RWPE2 (cell line): ENCODE results near the gene PCDH1.

Source experiments
- ATAC-seq: fragments of 200-7000 bp; cut with Tn5 transposase; 3 replicates; pipeline ENCODE4 v1.9.1; 2021; ENCODE audit warnings: low read depth
- DNase-seq: peaks from one replicate; pipeline ENCODE4 v3.0.0-alpha.2; 2020; ENCODE audit warnings: low spot score
- H3K27ac ChIP-seq: fragments of 450-650 bp; 2 replicates; pipeline ENCODE4 v1.5.1; 2017; ENCODE audit warnings: mild to moderate bottlenecking; ENCODE audit not compliant: poor library complexity, severe bottlenecking
- H3K27me3 ChIP-seq: fragments of 250-450 bp; sonication (Bioruptor Pico); 2 replicates; pipeline ENCODE4 v1.5.1; 2021; ENCODE audit warnings: mild to moderate bottlenecking, moderate library complexity; ENCODE audit not compliant: insufficient read depth, poor library complexity, severe bottlenecking
- H3K36me3 ChIP-seq: fragments of 250-450 bp; sonication (Bioruptor Pico); 2 replicates; pipeline ENCODE4 v1.5.1; 2020; ENCODE audit warnings: low read depth, mild to moderate bottlenecking, moderate library complexity
- H3K4me1 ChIP-seq: fragments of 250-450 bp; sonication (Bioruptor Pico); 2 replicates; pipeline ENCODE4 v1.5.1; 2021; ENCODE audit warnings: mild to moderate bottlenecking, moderate library complexity; ENCODE audit not compliant: insufficient read depth, poor library complexity, severe bottlenecking
- H3K4me3 ChIP-seq: fragments of 250-450 bp; sonication (Bioruptor Pico); 2 replicates; pipeline ENCODE4 v1.5.1; 2021; ENCODE audit warnings: mild to moderate bottlenecking, moderate library complexity; ENCODE audit not compliant: severe bottlenecking
- H3K9me3 ChIP-seq: fragments of 250-450 bp; sonication (Bioruptor Pico); 2 replicates; pipeline ENCODE4 v1.5.1; 2021; ENCODE audit warnings: mild to moderate bottlenecking, moderate library complexity; ENCODE audit not compliant: severe bottlenecking
- CTCF ChIP-seq: fragments of 450-650 bp; IDR thresholded peaks from one replicate; pipeline ENCODE4 v1.5.1; 2017; ENCODE audit warnings: mild to moderate bottlenecking, moderate library complexity; ENCODE audit not compliant: poor library complexity, severe bottlenecking

Gene PCDH1

GRCh38 chr5:141866096-141866495, 12.1 kb downstream of the PCDH1 start:
- DNase-seq (peak; percentile 90), ATAC-seq (peak; percentile 74)
- no peak for TF ChIP-seq CTCF
- H3K4me1 ChIP-seq, result peaks cover 24% of the 10 kb centered on the region
- peaks cover 41% of the 10 kb centered on the region for H3K36me3 ChIP-seq
- H3K27me3 ChIP-seq, result no peaks in the 10 kb centered on the region
- no peak overlapping the region for H3K4me3 ChIP-seq
- H3K9me3 ChIP-seq, result no peaks in the 10 kb centered on the region
- peak overlapping the region; percentile 3 for H3K27ac ChIP-seq

DNA sequence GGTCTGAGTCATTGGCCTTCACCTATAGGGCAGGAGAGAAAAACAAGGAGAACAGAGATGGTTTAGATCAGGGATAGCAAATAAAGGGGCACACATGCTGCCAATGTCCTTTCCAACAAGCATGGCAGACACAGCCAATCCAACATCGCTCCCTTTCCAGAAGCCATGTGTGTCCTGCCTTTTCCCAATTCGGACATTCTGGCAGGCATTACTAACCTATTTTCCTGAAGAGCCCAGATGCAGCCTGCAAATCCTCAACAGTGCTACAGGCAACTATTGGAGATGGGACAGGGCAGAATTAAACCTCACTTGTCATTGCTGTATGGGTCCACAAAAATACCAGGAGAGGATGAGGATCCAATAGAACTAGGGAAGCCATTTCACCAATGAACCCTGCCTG, 12.8 kb downstream of the PCDH1 start:
- peaks cover 17% of the 10 kb centered on the region for H3K4me1 ChIP-seq
- H3K27me3 ChIP-seq, result no peaks in the 10 kb centered on the region
- peak overlapping the region; percentile 3 for H3K27ac ChIP-seq
- peaks cover 41% of the 10 kb centered on the region for H3K36me3 ChIP-seq
- no peak for ATAC-seq
- no peak overlapping the region for H3K4me3 ChIP-seq
- TF ChIP-seq CTCF, result no peak
- DNase-seq, result no peak
- H3K9me3 ChIP-seq, result no peaks in the 10 kb centered on the region

- Histone ChIP-seq H3K4me1 (peaks cover 9% of the 10 kb centered on the region), H3K27me3 (no peaks in the 10 kb centered on the region), H3K4me3 (no peak overlapping the region), H3K36me3 (peaks cover 41% of the 10 kb centered on the region), H3K27ac (no peak overlapping the region), H3K9me3 (no peaks in the 10 kb centered on the region)
- TF ChIP-seq CTCF, result no peak
- no peak for ATAC-seq
- DNase-seq, result no peak
Measured at GRCh38 chr5:141864371-141865370, 13.5 kb downstream of the PCDH1 start.

DNA sequence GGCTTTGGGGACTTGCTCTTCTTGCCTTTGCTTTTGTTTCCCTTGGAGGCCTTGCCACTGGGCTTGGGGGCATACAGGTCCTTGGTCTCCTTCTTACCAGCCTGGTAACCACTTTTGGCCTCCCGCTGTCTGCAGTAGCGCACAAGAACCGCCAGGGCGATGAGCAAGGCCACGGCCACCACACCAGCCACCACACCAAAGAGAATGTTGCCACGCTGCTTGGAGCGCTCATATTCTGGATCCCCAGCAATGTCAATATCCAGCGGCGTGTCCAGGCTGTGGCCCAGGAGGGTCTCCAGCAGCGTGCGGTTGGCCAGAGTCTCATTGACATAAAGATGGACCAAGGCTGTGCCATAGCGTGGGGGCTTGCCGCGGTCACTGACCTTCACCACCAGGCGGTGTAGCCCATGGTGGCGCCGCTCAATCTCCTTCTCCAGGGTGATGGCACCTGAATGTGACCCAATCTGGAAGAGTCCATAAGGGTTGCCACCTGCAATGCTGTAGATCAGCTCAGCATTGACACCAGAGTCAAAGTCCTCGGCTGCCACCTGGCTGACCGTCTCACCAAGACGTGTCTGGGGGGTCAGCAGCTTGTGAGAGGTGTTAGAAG, 14.5 kb downstream of the PCDH1 start:
- H3K9me3 ChIP-seq, result no peaks in the 10 kb centered on the region
- DNase-seq (no peak), ATAC-seq (no peak)
- peaks cover 36% of the 10 kb centered on the region for H3K36me3 ChIP-seq
- peaks cover 8% of the 10 kb centered on the region for H3K4me1 ChIP-seq
- no peaks in the 10 kb centered on the region for H3K27me3 ChIP-seq
- no peak overlapping the region for H3K27ac ChIP-seq
- no peak overlapping the region for H3K4me3 ChIP-seq
- TF ChIP-seq CTCF, result no peak
